ENCODE results near the gene PGAP2. TPM values are rescaled to one million over a fixed set of nuclear protein-coding genes. Genes with fewer than 3 reads are reported as not detected.
A peak's percentile ranks its signal among the peaks of the same experiment; 100 is the strongest.

The PGAP2 gene
- total and polyA plus RNA-seq, 7 experiments from 2014 or later: 20.8 to 28.3 (median 26.1) TPM

DNA sequence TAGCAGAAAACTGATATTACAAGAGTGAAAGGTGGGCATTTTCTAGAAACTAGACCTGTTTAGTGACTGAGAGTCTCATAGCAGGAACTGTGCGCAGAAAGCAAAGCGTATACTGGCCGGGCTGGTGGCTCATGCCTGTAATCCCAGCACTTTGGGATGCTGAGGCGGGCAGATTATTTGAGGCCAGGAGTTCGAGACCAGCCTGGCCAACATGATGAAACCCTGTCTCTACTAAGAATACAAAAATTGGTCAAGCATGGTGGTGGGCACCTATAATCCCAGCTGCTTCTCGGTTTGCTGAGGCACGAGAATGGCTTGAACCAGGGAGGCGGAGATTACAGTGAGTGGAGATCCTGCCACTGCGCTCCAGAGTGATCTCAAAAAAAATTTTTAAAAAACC is 9.2 kb upstream of the PGAP2 start:
- POLR2A ChIA-PET: interaction anchor here (1.8 to 5.1 kb wide), 4 partner anchors 10 to 56 kb away, joined by 5 to 38 read pairs (median 20); partner anchors contain the start of genes PGAP2, RHOG and STIM1
- Histone ChIP-seq H3K27ac (ENCODE audit: low read depth, low read length) (peak overlapping the region; percentile 97), H3K9me3 (ENCODE audit: control insufficient read depth in 2 of 3, low read length in 3 of 3) (no peaks in the 10 kb centered on the region), H3K36me3 (ENCODE audit: control insufficient read depth in 2 of 3, insufficient read depth in 3 of 3, low read length in 3 of 3) (peaks cover 0 to 5% (median 0%) of the 10 kb centered on the region in 3 experiments), H3K27me3 (ENCODE audit: control insufficient read depth in 2 of 2, insufficient read depth in 2 of 2, low read length in 2 of 2) (no peaks in the 10 kb centered on the region), H3K4me1 (ENCODE audit: control insufficient read depth in 2 of 2, insufficient read depth in 2 of 2, low read length in 2 of 2) (peaks cover 24% of the 10 kb centered on the region in 2 donors), H3K4me3 (ENCODE audit: low read length) (no peak overlapping the region)
- peaks cover 0 to 6% (median 0%) of the 10 kb centered on the region in 11 donors for H3K9me3 Mint-ChIP-seq
- peak overlapping the region; percentile 98 to 100 (median 99) for H3K27ac Mint-ChIP-seq
- CTCF ChIA-PET: interaction anchor here (1.0 kb wide), 1 partner anchor 10 kb away, joined by 4 read pairs; no protein-coding TSS in a partner anchor
- H3K36me3 Mint-ChIP-seq: peaks cover 0 to 9% (median 3%) of the 10 kb centered on the region in 5 donors
- peaks cover 0 to 2% (median 0%) of the 10 kb centered on the region in 5 donors for H3K27me3 Mint-ChIP-seq
- peaks cover 11 to 47% (median 42%) of the 10 kb centered on the region in 7 donors for H3K4me1 Mint-ChIP-seq
- DNase-seq (no peak), ATAC-seq (no peak)
- intact Hi-C loops (cut with micrococcal nuclease): loop anchor here (5.0 kb wide), 2 partner anchors 377 to 422 kb away; partner anchors contain the start of gene ZNF195 (in 1 of the 2)
- H3K4me3 Mint-ChIP-seq: peak overlapping the region in 9 of 10 donors; percentile 87 to 98 (median 96)

- intact Hi-C loops (cut with micrococcal nuclease): loop anchor here (5.0 to 10.0 kb wide), 3 partner anchors 85 to 423 kb away; partner anchors contain the start of gene ZNF195 (in 1 of the 2)
- H3K36me3 ChIP-seq (ENCODE audit: control insufficient read depth in 2 of 3, insufficient read depth in 3 of 3, low read length in 3 of 3): peaks cover 0 to 5% (median 0%) of the 10 kb centered on the region in 3 experiments
- no peaks in the 10 kb centered on the region for H3K9me3 ChIP-seq (ENCODE audit: control insufficient read depth in 2 of 3, low read length in 3 of 3)
- peaks cover 16 to 17% of the 10 kb centered on the region in 2 donors for H3K4me1 ChIP-seq (ENCODE audit: control insufficient read depth in 2 of 2, insufficient read depth in 2 of 2, low read length in 2 of 2)
- POLR2A ChIA-PET: interaction anchor here (4.7 to 5.1 kb wide), 2 partner anchors 9 to 40 kb away, joined by 31 to 38 read pairs; partner anchors contain the start of genes PGAP2 and RHOG
- no peak for DNase-seq
- H3K36me3 Mint-ChIP-seq: peaks cover 0 to 5% (median 0%) of the 10 kb centered on the region in 5 donors
- H3K9me3 Mint-ChIP-seq: peaks cover 0 to 6% (median 0%) of the 10 kb centered on the region in 11 donors
- H3K4me3 Mint-ChIP-seq: peak overlapping the region in 1 of 10 donors; percentile 24
- peaks cover 11 to 40% (median 37%) of the 10 kb centered on the region in 7 donors for H3K4me1 Mint-ChIP-seq
- ATAC-seq: no peak
- no peak overlapping the region for H3K4me3 ChIP-seq (ENCODE audit: low read length)
- peak overlapping the region in 5 of 9 donors; percentile 4 to 99 (median 73) for H3K27ac Mint-ChIP-seq
- no peaks in the 10 kb centered on the region for H3K27me3 ChIP-seq (ENCODE audit: control insufficient read depth in 2 of 2, insufficient read depth in 2 of 2, low read length in 2 of 2)
- CTCF ChIA-PET: no interaction called here
- peaks cover 0 to 2% (median 0%) of the 10 kb centered on the region in 5 donors for H3K27me3 Mint-ChIP-seq
- no peak overlapping the region for H3K27ac ChIP-seq (ENCODE audit: low read depth, low read length)
Observed at GRCh38 chr11:3799873-3800272, 8.5 kb upstream of the PGAP2 start.

DNA sequence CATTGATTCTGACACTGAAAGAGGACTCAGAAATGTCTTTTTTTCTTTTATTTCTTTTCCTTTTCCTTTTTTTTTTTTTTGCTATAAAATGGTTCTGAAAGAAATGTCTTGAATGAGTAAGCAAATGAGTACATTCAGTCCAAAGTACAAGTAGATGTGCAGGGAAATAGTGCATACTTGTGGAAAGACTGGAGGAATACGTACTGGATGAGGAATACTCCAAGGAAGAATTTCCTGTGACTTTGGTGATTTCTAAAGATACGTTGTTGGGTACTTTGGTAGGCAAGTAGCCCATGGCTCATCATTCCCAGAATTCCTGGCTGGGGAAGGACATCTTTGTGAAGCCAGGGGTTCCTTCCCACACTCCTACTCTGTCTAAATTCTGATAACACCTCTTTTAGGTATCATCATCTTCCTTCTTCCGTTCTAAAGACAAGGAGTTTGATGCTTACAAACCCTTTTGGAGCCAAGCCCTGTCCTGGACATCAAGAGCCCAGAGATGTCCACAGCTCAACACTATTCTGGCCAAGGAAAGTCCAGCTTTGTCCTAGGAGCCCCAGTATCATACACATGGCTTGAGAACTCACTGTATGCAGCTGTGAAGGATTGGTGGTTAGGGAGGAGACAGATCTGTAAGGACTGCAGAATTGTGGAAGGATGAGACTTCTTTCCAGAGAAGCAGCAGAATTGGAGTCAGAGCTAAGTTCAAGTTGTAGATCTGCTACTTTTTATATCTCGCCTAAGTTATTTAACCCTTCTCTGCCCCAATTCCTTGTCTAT is 6.2 kb upstream of the PGAP2 start:
- H3K27me3 Mint-ChIP-seq: peaks cover 0 to 2% (median 0%) of the 10 kb centered on the region in 5 donors
- ChIA-PET CTCF (interaction anchor here (0.6 kb wide), 1 partner anchor 123 kb away, joined by 3 read pairs; no protein-coding TSS in a partner anchor), POLR2A (no interaction called here)
- Histone ChIP-seq H3K27ac (ENCODE audit: low read depth, low read length) (no peak overlapping the region), H3K4me1 (ENCODE audit: control insufficient read depth in 2 of 2, insufficient read depth in 2 of 2, low read length in 2 of 2) (peaks cover 0 to 5% of the 10 kb centered on the region in 2 donors), H3K9me3 (ENCODE audit: control insufficient read depth in 2 of 3, low read length in 3 of 3) (no peaks in the 10 kb centered on the region), H3K4me3 (ENCODE audit: low read length) (no peak overlapping the region), H3K36me3 (ENCODE audit: control insufficient read depth in 2 of 3, insufficient read depth in 3 of 3, low read length in 3 of 3) (peaks cover 0 to under 1% (median 0%) of the 10 kb centered on the region in 3 experiments), H3K27me3 (ENCODE audit: control insufficient read depth in 2 of 2, insufficient read depth in 2 of 2, low read length in 2 of 2) (no peaks in the 10 kb centered on the region)
- H3K4me3 Mint-ChIP-seq: no peak overlapping the region
- no peaks in the 10 kb centered on the region for H3K36me3 Mint-ChIP-seq
- H3K9me3 Mint-ChIP-seq: peaks cover 0 to 4% (median 0%) of the 10 kb centered on the region in 11 donors
- peaks cover 0 to 22% (median 17%) of the 10 kb centered on the region in 7 donors for H3K4me1 Mint-ChIP-seq
- intact Hi-C loops (cut with micrococcal nuclease): loop anchor here in 1 of 2 donors (10.0 kb wide), 1 partner anchor 87 kb away; no protein-coding TSS in a partner anchor
- DNase-seq (no peak), ATAC-seq (no peak)
- H3K27ac Mint-ChIP-seq: peak overlapping the region in 5 of 9 donors; percentile 13 to 67 (median 43)

- no peaks in the 10 kb centered on the region for H3K36me3 Mint-ChIP-seq
- peak overlapping the region in 2 of 9 donors; percentile 70 to 85 for H3K27ac Mint-ChIP-seq
- no peaks in the 10 kb centered on the region for H3K9me3 ChIP-seq (ENCODE audit: control insufficient read depth in 2 of 3, low read length in 3 of 3)
- H3K4me1 Mint-ChIP-seq: peaks cover 2 to 23% (median 18%) of the 10 kb centered on the region in 7 donors
- H3K4me3 ChIP-seq (ENCODE audit: low read length): no peak overlapping the region
- CTCF ChIA-PET: no interaction called here
- H3K4me1 ChIP-seq (ENCODE audit: control insufficient read depth in 2 of 2, insufficient read depth in 2 of 2, low read length in 2 of 2): peaks cover 2 to 8% of the 10 kb centered on the region in 2 donors
- H3K9me3 Mint-ChIP-seq: no peaks in the 10 kb centered on the region
- H3K4me3 Mint-ChIP-seq: no peak overlapping the region
- POLR2A ChIA-PET: interaction anchor here (0.6 to 1.2 kb wide), 2 partner anchors 16 to 188 kb away, joined by 3 read pairs; no protein-coding TSS in a partner anchor
- H3K36me3 ChIP-seq (ENCODE audit: control insufficient read depth in 2 of 3, insufficient read depth in 3 of 3, low read length in 3 of 3): no peaks in the 10 kb centered on the region
- DNase-seq: no peak
- ATAC-seq: no peak
- H3K27me3 Mint-ChIP-seq: no peaks in the 10 kb centered on the region
- no peaks in the 10 kb centered on the region for H3K27me3 ChIP-seq (ENCODE audit: control insufficient read depth in 2 of 2, insufficient read depth in 2 of 2, low read length in 2 of 2)
- intact Hi-C loops (cut with micrococcal nuclease): loop anchor here in 1 of 2 donors (10.0 kb wide), 1 partner anchor 89 kb away; no protein-coding TSS in a partner anchor
- no peak overlapping the region for H3K27ac ChIP-seq (ENCODE audit: low read depth, low read length)
Observed at GRCh38 chr11:3803726-3804495, 4.4 kb upstream of the PGAP2 start.

- no peaks in the 10 kb centered on the region for H3K27me3 ChIP-seq (ENCODE audit: control insufficient read depth in 2 of 2, insufficient read depth in 2 of 2, low read length in 2 of 2)
- peak overlapping the region; percentile 66 for H3K4me3 ChIP-seq (ENCODE audit: low read length)
- ChIA-PET POLR2A (interaction anchor here (0.5 to 4.3 kb wide), 15 partner anchors 11 to 263 kb away, joined by 3 to 45 read pairs (median 5); partner anchors contain the start of genes NUP98, RHOG and STIM1), CTCF (interaction anchor here (0.6 to 2.3 kb wide), 16 partner anchors 10 to 265 kb away, joined by 3 to 8 read pairs (median 4); no protein-coding TSS in a partner anchor)
- ATAC-seq (peak; percentile 83), DNase-seq (peak in 8 of 9 donors; percentile 31 to 69 (median 52))
- Mint-ChIP-seq H3K27me3 (no peaks in the 10 kb centered on the region), H3K9me3 (no peaks in the 10 kb centered on the region), H3K36me3 (peaks cover 0 to 11% (median 0%) of the 10 kb centered on the region in 5 donors), H3K27ac (peak overlapping the region; percentile 40 to 96 (median 79)), H3K4me1 (peaks cover 12 to 26% (median 18%) of the 10 kb centered on the region in 7 donors), H3K4me3 (peak overlapping the region; percentile 86 to 99 (median 94))
- intact Hi-C loops (cut with micrococcal nuclease): loop anchor here (1.0 to 10.0 kb wide), 9 partner anchors 12 to 263 kb away; partner anchors contain the start of genes NUP98 (in 2 of the 2) and STIM1 (in 1 of the 2)
- H3K27ac ChIP-seq (ENCODE audit: low read depth, low read length): peak overlapping the region; percentile 78
- H3K9me3 ChIP-seq (ENCODE audit: control insufficient read depth in 2 of 3, low read length in 3 of 3): no peaks in the 10 kb centered on the region
- peaks cover 0 to 7% (median 0%) of the 10 kb centered on the region in 3 experiments for H3K36me3 ChIP-seq (ENCODE audit: control insufficient read depth in 2 of 3, insufficient read depth in 3 of 3, low read length in 3 of 3)
- H3K4me1 ChIP-seq (ENCODE audit: control insufficient read depth in 2 of 2, insufficient read depth in 2 of 2, low read length in 2 of 2): peaks cover 3 to 12% of the 10 kb centered on the region in 2 donors
Observed at GRCh38 chr11:3808861-3809623, 682 bp downstream of the PGAP2 start.

Measured in naive thymus-derived CD4-positive, alpha-beta T cell (primary cell).